Measurements from ENCODE around the gene SMAD5.

Gene SMAD5

DNA sequence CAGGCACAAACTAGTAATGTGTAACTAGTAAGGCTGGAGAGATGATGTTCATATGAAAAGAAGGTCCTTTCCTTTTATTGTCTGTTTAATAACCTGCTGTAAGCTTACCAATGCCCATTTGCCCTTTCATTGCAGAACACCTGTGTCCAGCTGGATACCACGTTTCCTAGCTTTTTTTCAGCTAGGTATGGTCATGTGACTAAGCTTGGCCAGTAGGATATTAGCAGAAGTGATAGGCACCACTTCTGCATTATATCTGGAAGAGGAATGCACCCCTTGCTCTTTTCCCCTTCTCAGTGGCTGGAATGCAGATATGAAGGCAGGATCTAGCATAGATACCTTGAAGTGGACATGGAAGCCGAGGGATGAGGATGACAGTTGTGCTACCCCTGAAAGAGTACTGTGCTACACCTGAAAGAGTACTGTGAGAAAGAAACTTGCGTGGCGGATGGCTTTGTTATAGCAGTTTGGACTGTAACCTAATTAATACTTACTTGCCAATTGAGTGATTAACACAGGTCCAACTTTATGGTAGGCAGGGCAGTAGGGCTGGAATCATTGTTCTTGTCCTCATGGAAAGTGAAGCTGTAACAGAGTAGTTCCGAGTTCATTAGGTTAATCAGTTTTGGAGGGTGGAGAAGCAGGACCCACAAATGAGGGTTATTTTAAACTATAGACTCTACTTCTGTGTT is 53.5 kb downstream of the SMAD5 start:
- peaks cover 1% of the 10 kb centered on the region for H3K4me1 Mint-ChIP-seq
- DNase-seq, result no peak
- H3K4me3 Mint-ChIP-seq, result no peak overlapping the region
- H3K36me3 Mint-ChIP-seq (ENCODE audit: low read depth), result peaks cover 54% of the 10 kb centered on the region
- H3K27ac Mint-ChIP-seq, result no peak overlapping the region
- TF ChIP-seq, protein P1, sequence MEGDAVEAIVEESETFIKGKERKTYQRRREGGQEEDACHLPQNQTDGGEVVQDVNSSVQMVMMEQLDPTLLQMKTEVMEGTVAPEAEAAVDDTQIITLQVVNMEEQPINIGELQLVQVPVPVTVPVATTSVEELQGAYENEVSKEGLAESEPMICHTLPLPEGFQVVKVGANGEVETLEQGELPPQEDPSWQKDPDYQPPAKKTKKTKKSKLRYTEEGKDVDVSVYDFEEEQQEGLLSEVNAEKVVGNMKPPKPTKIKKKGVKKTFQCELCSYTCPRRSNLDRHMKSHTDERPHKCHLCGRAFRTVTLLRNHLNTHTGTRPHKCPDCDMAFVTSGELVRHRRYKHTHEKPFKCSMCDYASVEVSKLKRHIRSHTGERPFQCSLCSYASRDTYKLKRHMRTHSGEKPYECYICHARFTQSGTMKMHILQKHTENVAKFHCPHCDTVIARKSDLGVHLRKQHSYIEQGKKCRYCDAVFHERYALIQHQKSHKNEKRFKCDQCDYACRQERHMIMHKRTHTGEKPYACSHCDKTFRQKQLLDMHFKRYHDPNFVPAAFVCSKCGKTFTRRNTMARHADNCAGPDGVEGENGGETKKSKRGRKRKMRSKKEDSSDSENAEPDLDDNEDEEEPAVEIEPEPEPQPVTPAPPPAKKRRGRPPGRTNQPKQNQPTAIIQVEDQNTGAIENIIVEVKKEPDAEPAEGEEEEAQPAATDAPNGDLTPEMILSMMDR (IDR thresholded peaks at IDR 0.05), result no peak
- H3K9me3 Mint-ChIP-seq, result no peaks in the 10 kb centered on the region
- H3K27me3 Mint-ChIP-seq (ENCODE audit: low read depth, poor library complexity), result peaks cover 24% of the 10 kb centered on the region

DNA sequence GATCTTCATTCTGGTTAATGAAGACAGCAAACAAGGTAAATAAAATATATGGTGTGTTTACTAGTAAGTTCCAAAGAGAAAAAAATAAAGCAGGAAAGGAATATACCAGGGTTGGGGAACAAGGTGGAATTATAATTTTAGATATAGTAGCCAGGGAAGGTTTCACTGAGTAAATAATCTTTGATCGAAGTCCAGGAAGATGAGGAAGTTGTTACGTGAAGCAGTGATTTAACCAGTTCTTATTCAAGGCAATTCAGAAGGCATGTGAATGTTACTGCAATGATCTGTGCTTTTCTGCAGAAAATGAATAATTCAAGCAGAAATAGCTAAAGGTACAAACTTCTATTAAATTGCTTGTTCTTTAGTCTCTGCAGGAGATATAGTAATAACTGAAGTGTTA is 54.2 kb downstream of the SMAD5 start:
- Mint-ChIP-seq H3K27ac (no peak overlapping the region), H3K9me3 (no peaks in the 10 kb centered on the region), H3K36me3 (ENCODE audit: low read depth) (peaks cover 47% of the 10 kb centered on the region), H3K4me1 (peaks cover 8% of the 10 kb centered on the region), H3K27me3 (ENCODE audit: low read depth, poor library complexity) (peaks cover 30% of the 10 kb centered on the region), H3K4me3 (no peak overlapping the region)
- TF ChIP-seq, protein P1 (IDR thresholded peaks at IDR 0.05), result no peak
- no peak for DNase-seq

DNA sequence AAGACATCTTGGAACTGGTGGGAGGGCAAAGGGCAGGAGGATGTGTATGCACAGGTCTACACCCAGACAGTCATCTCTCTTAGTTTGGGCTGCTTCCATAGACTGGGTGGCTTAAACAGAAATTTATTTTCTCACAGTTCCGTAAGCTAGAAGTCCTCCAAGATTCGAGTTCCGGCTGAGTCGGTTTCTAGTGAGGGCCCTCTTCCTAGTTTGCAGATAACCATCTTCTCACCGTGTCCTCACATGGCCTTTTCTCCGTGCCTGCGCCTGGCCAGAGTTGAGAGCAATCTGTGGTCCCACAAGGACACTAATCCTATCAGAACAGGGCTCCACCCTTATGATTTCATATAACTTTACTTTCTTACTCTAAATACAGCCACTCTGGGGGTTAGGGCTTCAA is 56.2 kb downstream of the SMAD5 start:
- TF ChIP-seq, protein P1 (IDR thresholded peaks at IDR 0.05), result no peak
- H3K9me3 Mint-ChIP-seq, result no peaks in the 10 kb centered on the region
- H3K4me1 Mint-ChIP-seq, result peaks cover 20% of the 10 kb centered on the region
- DNase-seq, result no peak
- H3K4me3 Mint-ChIP-seq, result no peak overlapping the region
- H3K36me3 Mint-ChIP-seq (ENCODE audit: low read depth), result peaks cover 34% of the 10 kb centered on the region
- peaks cover 48% of the 10 kb centered on the region for H3K27me3 Mint-ChIP-seq (ENCODE audit: low read depth, poor library complexity)
- H3K27ac Mint-ChIP-seq, result no peak overlapping the region

DNA sequence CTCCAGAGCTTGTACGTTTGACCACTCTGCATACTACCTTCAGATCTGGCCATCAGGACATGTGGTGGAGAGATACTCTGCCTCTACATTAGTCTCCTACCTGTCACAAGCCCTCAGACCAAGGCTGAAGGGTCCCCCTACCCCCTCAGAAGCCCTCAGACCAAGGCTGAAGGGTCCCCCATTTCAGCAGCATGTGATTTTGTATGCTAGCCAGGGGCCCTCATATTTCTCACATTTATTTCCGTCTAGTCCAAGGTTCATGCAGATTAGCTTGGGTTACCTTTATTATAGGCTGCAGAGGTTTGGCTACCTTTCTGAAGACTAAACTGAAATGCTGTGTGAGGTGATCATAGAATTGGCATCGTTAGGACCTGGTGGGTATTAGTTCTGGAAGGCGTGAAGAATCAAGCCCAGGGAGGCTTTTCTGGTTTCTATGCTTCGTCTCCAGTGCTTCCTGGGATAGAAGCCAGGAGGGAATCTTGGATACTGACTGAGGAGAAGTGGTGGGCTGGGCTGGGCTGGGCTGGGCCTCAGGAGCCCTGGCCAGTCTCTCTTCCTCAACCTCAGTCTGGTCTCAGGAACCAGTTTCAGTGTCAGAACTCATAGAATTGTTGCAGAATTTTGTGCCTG is 57.6 kb downstream of the SMAD5 start:
- peaks cover 34% of the 10 kb centered on the region for H3K36me3 Mint-ChIP-seq (ENCODE audit: low read depth)
- H3K4me1 Mint-ChIP-seq, result peaks cover 25% of the 10 kb centered on the region
- TF ChIP-seq, protein P1 (IDR thresholded peaks at IDR 0.05), result no peak
- DNase-seq, result no peak
- no peaks in the 10 kb centered on the region for H3K9me3 Mint-ChIP-seq
- peaks cover 62% of the 10 kb centered on the region for H3K27me3 Mint-ChIP-seq (ENCODE audit: low read depth, poor library complexity)
- no peak overlapping the region for H3K4me3 Mint-ChIP-seq
- no peak overlapping the region for H3K27ac Mint-ChIP-seq

DNA sequence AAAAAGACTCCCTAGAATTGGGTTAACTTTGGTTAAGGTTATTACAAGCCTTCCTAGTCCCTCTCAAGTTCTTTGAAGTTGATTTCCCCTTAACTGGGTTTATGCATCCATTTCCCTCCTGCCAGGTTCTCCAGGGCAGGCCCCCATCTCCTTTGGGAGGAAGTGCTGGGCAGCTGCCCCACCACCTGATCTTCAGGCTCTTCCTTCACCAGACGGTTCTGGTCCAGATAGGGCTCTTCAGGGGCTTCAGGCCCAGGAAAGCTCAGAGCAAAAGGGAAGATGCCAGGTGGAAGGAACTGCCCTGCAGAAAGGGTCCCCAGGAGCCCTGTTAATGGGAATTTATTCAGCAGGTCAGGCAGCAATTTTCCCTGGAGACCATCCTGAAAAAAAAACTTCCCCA is 58.3 kb downstream of the SMAD5 start:
- DNase-seq, result no peak
- H3K27me3 Mint-ChIP-seq (ENCODE audit: low read depth, poor library complexity), result peaks cover 69% of the 10 kb centered on the region
- no peaks in the 10 kb centered on the region for H3K9me3 Mint-ChIP-seq
- TF ChIP-seq, protein P1 (IDR thresholded peaks at IDR 0.05), result no peak
- H3K36me3 Mint-ChIP-seq (ENCODE audit: low read depth), result peaks cover 34% of the 10 kb centered on the region
- H3K27ac Mint-ChIP-seq, result no peak overlapping the region
- H3K4me1 Mint-ChIP-seq, result peaks cover 28% of the 10 kb centered on the region
- peak overlapping the region; percentile 73 for H3K4me3 Mint-ChIP-seq
